NCI-H526 treated with DMSO at 0.1 percent for 48 hours (cell line): Measurements from ENCODE around the gene FCF1.
"Not testable (repeated sequence)": the region's sequence is repeated elsewhere in the genome, so short reads cannot be mapped to it uniquely, and the experiment has no call there.

Experiments
- DNase-seq: peaks from one replicate; lab custom pipeline; 2025; lab: John Stamatoyannopoulos, UW

FCF1 gene

GRCh38 chr14:74698465-74698864 is 14.5 kb upstream of the FCF1 start:
- no peak for DNase-seq

DNA sequence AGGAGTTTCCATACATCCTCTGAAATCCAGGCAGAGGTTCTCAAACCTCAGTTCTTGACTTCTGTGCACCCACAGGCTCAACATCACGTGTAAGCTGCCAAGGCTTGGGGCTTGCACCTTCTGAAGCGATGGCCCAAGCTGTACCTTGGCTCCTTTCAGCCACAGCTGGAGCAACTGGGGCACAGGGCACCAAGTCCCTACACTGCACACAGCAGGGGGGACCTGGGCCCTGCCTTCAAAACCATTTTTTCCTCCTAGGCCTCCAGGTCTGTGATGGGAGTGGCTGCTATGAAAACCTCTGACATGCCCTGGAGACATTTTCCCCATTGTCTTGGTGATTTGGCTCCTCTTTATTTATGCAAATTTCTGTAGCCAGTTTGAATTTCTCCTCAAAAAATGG is 10.7 kb upstream of the FCF1 start:
- DNase-seq, result no peak

DNA sequence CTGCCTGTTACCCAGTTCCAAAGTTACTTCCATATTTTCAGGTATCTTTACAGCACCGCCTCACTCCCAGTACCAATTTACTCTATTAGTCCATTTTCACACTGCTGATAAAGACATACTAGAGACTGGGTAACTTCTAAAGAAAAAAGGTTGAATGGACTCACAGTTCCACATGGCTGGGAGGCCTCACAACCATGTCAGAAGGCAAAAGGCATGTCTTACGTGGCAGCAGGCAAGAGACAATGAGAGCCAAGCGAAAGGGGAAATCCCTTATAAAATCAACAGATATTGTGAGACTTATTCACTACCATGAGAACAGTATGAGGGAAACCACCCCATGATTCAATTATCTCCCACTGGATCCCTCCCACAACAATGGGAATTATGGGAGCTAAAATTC is 9.9 kb upstream of the FCF1 start:
- no peak for DNase-seq

DNA sequence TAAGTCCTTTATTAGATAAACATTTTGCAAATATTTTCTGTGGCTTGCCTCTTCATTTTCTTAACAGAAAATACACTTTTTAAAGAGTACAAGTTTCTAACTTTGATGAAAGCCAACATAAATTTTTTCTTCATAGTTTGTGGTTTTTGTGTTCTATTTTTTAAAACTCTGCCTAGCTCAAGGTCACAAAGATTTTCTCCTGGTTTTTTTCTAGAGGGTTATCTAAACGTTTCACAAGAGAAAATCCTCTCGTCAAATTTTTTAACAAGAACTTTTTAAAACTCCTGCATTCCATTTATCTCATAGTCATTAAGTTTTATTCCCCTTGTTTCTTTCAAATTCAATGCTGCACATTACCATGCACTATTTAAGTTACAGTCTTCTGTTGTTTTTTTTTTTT is 8.3 kb upstream of the FCF1 start:
- DNase-seq, result no peak

DNA sequence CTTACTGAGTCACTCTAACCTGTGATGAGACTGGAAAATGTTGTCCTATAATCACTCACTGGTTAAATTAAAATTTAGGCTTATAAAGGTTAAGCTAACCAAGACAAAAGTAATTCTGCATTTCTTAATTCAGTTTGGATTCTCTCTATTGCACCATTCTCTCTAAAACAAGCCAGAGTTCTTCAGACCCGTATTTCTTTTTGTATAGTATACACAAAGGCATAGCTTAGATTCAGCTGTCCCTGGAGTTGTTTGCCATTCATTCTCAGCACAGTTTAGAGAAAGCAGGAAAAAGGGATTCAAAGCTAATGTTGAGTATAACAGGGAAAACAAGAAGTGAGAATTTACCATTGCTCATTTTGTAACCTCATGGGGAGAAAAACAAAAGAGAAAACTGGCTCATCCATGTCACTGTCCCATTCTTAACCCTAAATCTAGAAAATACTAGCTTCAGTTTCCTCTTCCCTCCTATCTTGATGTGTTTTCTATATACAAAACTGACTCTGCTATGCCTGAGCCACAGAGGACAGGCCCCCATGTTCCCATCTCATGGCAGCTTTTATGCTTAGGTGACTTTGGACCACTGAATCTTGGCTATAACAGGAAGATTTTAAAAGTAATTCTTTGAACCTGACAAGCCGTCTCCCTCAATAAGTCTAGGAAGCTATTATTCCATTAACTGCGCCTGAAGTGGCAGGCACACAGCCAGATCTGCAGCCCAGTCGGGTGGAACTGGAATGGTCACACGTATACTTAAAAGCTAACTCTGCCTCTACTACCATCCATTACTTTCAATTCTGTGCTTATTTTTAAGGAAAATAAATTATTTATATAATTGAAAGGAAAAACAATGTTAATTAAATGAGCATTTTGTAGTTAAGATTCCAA is 7.1 kb upstream of the FCF1 start:
- no peak for DNase-seq

DNA sequence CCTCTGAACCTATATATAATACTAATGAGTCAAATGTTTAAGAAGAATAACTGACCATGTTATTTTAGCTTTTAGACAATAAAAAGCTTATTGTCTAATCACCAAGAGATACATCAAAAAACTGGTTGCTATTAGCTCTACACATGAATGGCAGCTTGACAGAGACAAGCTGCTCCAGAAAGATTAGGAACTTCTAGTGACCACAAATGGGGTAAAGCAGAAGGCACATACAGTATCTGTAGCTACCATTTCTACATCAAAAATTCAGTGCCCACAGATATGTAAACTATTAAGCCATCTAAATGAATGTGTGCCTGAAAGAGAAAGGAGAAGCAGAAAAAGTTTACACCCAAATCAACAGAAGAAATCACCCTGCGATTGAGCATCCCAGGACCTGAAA is 2.5 kb upstream of the FCF1 start:
- DNase-seq, result no peak

- no peak for DNase-seq
These were observed 1.3 kb upstream of the FCF1 start for GRCh38 chr14:74711651-74712050.

DNA sequence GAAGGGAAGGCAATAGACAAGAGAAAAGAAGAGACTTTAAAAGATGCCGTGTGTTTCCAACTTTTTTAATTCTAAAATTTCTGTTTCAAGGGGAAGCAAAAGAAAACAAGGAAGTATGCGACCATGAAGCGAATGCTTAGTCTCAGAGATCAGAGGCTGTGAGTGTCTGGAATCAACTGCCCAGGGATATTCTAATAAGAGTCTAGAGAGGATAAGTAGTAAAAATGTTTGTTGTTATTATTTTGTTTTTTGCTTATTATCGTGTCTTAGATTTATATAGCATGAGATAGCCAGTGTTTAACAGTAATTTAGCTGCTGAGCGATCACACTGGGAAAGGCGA is 421 bp downstream of the FCF1 start:
- DNase-seq, result no peak

DNA sequence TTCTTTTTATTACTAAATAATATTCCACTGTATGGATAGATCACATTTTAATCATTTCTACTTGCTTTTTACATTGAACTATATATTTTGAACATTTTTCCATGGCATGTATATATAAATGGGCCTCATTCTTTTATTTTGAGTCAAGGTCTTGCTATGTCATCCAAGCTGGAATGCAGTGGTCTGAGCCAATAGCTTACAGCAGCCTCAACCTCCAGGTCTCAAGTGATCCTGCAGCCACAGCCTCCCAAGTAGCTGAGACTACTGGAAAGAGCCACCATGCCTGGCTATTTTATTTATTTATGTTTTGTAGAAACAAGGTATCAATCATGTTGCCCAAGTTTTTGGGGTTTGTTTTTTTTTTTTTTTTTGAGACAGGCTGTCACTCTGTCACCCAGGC is 7.6 kb downstream of the FCF1 start:
- DNase-seq, result no peak

DNA sequence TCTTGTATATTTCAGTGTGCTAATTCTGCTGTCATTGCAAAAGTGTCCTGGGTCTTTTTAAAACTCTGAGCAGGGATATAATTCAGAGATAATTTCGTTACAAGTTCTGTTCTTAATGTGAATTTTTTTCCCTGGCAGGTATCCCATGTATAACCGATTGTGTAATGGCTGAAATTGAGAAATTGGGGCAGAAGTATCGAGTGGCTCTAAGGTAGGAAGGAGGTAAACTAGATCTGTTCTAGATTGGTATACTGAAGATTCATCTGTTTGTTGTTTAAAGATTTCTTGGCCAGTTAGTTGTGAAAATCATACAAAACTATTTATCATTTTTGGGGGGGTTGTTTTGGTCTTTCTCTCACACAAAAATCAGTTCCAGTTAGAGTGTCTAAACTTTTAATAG is 10.2 kb downstream of the FCF1 start:
- no peak for DNase-seq

- DNase-seq, result no peak
These were observed 19.4 kb downstream of the FCF1 start for GRCh38 chr14:74732387-74732786.

DNA sequence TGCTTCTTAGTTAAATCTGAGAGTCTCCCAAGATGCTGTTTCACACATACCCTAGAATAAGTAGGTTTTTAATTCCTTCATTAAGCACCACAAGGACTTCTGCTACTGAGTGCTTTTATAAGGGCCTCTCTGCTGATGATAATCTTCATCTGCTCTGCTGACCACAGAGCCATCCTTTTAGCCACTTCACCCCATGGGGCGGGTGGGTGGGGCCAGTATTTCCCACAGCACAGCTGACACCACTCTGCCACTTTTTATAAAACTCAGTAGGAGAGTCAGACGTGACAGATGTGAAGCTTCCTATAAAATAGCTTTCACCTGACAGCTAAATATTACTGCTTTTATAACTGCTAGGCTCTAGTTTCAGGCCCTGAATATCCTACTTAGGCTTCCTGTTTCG is 20.3 kb downstream of the FCF1 start:
- no peak for DNase-seq

- DNase-seq, result no peak
These were observed 22.2 kb downstream of the FCF1 start for GRCh38 chr14:74735125-74735524.

DNA sequence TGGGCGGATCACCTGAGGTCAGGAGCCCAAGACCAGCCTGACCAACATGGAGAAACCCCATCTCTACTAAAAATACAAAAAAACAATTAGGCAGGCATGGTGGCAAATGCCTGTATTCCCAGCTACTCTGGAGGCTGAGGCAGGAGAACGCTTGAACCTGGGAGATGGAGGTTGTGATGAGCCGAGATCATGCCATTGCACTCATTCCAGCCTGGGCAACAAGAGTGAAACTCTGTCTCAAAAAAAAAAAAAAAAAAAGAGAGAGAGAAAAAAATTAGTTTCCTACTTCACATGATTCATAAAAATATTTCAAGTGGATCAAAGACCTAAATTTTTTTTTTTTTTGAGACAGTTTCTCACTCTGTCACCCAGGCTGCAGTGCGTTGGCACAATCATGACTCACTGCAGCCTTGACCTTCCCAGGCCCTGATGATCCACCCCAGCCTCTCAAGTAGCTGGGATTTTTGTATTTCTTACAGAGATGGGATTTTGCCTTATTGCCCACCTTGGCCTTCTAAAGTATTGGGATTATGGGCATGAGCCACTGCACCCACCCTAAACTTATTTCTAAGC is 24.9 kb downstream of the FCF1 start:
- no peak for DNase-seq

DNA sequence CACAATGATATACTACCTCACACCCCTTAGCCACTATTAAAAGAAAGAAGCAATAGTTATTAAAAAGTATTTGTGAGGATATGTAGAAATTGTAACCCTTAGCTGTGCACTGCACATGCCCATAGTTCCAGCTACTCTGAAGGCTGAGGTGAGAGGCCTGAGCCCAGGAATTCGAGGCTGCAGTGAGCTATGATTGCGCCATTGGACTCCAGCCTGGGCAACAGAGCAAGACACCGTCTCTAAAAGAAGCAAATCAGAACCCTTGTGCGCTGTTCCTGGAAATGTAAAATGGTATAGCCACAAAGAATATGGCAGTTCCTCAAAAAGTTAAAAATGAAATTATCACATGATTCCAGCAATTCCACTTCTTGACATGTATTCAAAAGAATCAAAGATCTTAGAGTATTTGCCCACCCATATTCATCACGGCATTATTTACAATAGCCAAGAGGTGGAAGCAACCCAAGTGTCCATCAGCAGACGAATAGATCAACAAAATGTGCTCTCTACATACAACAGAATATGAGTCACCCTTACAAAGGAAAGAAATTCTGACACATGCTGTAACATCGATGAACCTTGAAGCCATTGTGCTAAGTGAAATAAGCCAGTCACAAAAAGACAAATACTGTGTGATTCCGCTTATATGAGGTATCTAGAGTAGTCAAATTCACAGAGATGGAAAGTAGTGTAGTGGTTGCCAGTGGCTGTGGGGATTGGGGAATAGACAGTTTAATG is 26.5 kb downstream of the FCF1 start:
- DNase-seq, result no peak

GRCh38 chr14:74747237-74747636 is 34.3 kb downstream of the FCF1 start:
- no peak for DNase-seq

- DNase-seq, result no peak
These were observed 41.2 kb downstream of the FCF1 start for GRCh38 chr14:74754157-74754556.

- no peak for DNase-seq
These were observed 42.0 kb downstream of the FCF1 start for GRCh38 chr14:74754899-74755298.

- DNase-seq, result no peak
These were observed 43.4 kb downstream of the FCF1 start for GRCh38 chr14:74756326-74756725.

GRCh38 chr14:74758505-74758904 is 45.6 kb downstream of the FCF1 start:
- not testable (repeated sequence) for DNase-seq

- DNase-seq, result peak; percentile 96
These were observed 50.2 kb downstream of the FCF1 start, which contains the start of gene YLPM1 for GRCh38 chr14:74762917-74763802. Gene YLPM1, plus strand, starts transcription at chr14:74763316. Its CDS starts 174 bp downstream, at chr14:74763490.
